Bronchial epithelial cell (primary cell): ENCODE results near the gene DNAJC9. TPM values are rescaled to one million over a fixed set of nuclear protein-coding genes. Genes with fewer than 3 reads are reported as not detected.

Source experiments
- DNase-seq: peaks from one replicate; pipeline ENCODE4 v3.0.0-alpha.2; 2010; ENCODE audit warnings: low read depth
- FAIRE-seq: peaks from 2 replicates; lab custom pipeline; 2011; peaks lifted over from hg19 to GRCh38; lab: Jason Lieb, UNC
- H3K27me3 ChIP-seq: 2 replicates; pipeline ENCODE4 v1.5.1; 2011; ENCODE audit warnings: low read length; ENCODE audit not compliant: control insufficient read depth, insufficient read depth
- H3K36me3 ChIP-seq: 2 replicates; pipeline ENCODE4 v1.5.1; 2011; ENCODE audit warnings: low read length; ENCODE audit not compliant: control insufficient read depth, insufficient read depth
- H3K4me3 ChIP-seq: 2 replicates; pipeline ENCODE4 v1.5.1; 2011; ENCODE audit warnings: mild to moderate bottlenecking, low read depth, low read length, control low read depth
- total RNA-seq: library from RNA; depleted of rRNA; stranded (reverse); fragments of >200 nt; gene quantifications from 2 replicates; pipeline ENCODE4 v1.2.1, GENCODE V29; 2014
- TF ChIP-seq, protein P1 (sequence below): IDR thresholded peaks from 2 replicates; pipeline ENCODE4 v1.5.1; 2011; ENCODE audit warnings: mild to moderate bottlenecking, moderate library complexity, low read length, control low read depth, inconsistent platforms; ENCODE audit not compliant: insufficient read depth, severe bottlenecking

The DNAJC9 gene
- total RNA-seq, 1 donor from 2014 or later: 35.0 TPM

- DNase-seq (no peak), FAIRE-seq (no peak)
- Histone ChIP-seq H3K27me3 (no peaks in the 10 kb centered on the region), H3K4me3 (no peak overlapping the region), H3K36me3 (peaks cover 1% of the 10 kb centered on the region)
- TF ChIP-seq, protein P1, sequence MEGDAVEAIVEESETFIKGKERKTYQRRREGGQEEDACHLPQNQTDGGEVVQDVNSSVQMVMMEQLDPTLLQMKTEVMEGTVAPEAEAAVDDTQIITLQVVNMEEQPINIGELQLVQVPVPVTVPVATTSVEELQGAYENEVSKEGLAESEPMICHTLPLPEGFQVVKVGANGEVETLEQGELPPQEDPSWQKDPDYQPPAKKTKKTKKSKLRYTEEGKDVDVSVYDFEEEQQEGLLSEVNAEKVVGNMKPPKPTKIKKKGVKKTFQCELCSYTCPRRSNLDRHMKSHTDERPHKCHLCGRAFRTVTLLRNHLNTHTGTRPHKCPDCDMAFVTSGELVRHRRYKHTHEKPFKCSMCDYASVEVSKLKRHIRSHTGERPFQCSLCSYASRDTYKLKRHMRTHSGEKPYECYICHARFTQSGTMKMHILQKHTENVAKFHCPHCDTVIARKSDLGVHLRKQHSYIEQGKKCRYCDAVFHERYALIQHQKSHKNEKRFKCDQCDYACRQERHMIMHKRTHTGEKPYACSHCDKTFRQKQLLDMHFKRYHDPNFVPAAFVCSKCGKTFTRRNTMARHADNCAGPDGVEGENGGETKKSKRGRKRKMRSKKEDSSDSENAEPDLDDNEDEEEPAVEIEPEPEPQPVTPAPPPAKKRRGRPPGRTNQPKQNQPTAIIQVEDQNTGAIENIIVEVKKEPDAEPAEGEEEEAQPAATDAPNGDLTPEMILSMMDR: no peak
Measured at GRCh38 chr10:73210395-73211105, 36.5 kb downstream of the DNAJC9 start.

DNA sequence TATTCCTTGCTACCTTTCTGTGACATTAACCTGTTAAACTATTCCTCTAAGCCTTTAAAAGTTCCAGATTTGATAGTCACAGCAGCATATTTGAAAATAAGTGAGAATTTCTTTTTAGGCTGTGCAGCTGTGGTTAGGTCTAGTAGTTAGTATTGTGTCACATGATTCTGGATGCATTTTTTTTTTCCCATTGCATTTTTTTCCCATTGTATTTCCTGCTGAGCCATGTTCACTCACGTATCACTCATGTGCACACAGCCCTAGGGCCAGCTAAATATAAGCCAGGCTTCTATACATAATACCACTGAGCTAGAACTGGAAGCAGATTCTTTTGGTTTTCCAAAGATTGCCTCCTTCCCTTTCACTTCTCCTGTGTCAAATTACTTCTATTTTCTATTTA is 37.4 kb downstream of the DNAJC9 start:
- DNase-seq (peak; percentile 87), FAIRE-seq (no peak)

GRCh38 chr10:73207883-73208282 is 39.2 kb downstream of the DNAJC9 start:
- Histone ChIP-seq H3K36me3 (peaks cover 1% of the 10 kb centered on the region), H3K27me3 (no peaks in the 10 kb centered on the region), H3K4me3 (no peak overlapping the region)
- DNase-seq: no peak
- no peak for FAIRE-seq
- TF ChIP-seq, protein P1: no peak

More for the DNA sequence above, 37.4 kb downstream of the DNAJC9 start:
- no peak overlapping the region for H3K4me3 ChIP-seq
- peaks cover 1% of the 10 kb centered on the region for H3K36me3 ChIP-seq
- H3K27me3 ChIP-seq: no peaks in the 10 kb centered on the region
- TF ChIP-seq, protein P1: no peak

GRCh38 chr10:73206385-73206784 is 40.7 kb downstream of the DNAJC9 start:
- Histone ChIP-seq H3K4me3 (no peak overlapping the region), H3K27me3 (no peaks in the 10 kb centered on the region), H3K36me3 (peaks cover 1% of the 10 kb centered on the region)
- FAIRE-seq: no peak
- DNase-seq: no peak
- TF ChIP-seq, protein P1: no peak

DNA sequence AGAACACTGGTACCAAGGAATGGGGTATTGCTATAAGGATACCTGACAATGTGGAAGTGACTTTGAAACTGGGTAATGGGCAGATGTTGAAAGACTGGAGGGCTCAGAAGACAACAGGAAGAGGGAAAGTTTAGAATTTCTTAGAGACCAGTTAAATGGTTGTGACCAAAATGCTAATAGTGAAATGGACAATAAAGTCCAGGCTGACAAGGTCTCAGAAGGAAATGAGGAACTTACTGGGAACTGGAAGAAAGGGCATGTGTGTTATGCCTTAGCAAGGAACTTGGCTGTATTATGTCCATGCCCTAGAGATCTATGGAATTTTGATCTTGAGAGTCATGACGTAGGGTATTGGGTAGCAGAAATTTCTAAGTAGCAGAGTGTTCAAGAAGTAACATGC is 41.2 kb downstream of the DNAJC9 start:
- no peaks in the 10 kb centered on the region for H3K36me3 ChIP-seq
- TF ChIP-seq, protein P1: no peak
- H3K4me3 ChIP-seq: no peak overlapping the region
- no peak for FAIRE-seq
- H3K27me3 ChIP-seq: no peaks in the 10 kb centered on the region
- DNase-seq: no peak

DNA sequence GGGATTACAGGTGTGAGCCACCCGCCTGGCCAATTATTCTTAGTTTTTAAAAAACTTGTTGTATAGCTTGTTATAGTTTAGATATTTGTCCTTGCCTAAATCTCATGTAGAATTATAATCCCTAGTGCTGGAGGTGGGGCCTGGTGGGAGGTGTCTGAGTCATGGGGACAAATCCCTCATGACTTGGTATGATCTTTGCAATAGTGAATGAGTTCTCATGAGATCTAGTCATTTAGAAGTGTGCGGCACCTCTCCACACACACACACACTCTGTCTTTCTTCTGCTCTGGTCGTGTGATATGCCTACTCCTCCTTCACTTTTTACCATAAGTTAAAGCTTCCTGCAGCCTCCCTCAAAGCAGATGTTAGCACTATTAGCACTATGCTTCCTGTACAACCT is 42.0 kb downstream of the DNAJC9 start:
- FAIRE-seq: no peak
- Histone ChIP-seq H3K4me3 (no peak overlapping the region), H3K36me3 (no peaks in the 10 kb centered on the region), H3K27me3 (no peaks in the 10 kb centered on the region)
- TF ChIP-seq, protein P1: no peak
- no peak for DNase-seq
